ENCODE results near the gene OSM. TPM values are rescaled to one million over a fixed set of nuclear protein-coding genes. Genes with fewer than 3 reads are reported as not detected.

OSM gene
- total and polyA plus RNA-seq, 7 donors = 0.60 to 12.8 (median 1.5) TPM

DNA sequence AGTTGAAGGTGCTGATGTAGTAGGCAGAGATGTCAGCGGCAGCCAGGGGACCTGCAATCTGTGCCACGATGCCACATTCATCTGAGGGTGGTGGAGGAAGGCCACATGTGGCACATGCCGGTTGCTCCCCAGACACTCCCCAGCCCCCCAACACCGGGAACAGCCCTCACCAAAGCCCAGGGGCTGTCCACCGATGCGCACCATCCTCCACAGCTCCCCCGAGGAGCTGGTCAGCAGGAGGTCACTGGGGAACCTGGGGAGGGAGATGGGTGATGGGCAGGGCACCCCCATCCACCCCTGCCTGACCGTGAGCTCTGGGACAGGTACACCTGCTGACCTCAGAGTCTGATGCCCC is 19.2 kb upstream of the OSM start:
- Histone ChIP-seq H3K36me3 (peaks cover 0 to 28% (median 7%) of the 10 kb centered on the region in 4 donors), H3K27me3 (no peaks in the 10 kb centered on the region), H3K27ac (no peak overlapping the region), H3K9me3 (no peaks in the 10 kb centered on the region), H3K4me3 (no peak overlapping the region), H3K4me1 (peaks cover 0 to 26% (median 21%) of the 10 kb centered on the region in 4 donors)
- no peak for DNase-seq
- TF ChIP-seq POLR2AphosphoS5 (IDR thresholded peaks at IDR 0.05) (no peak), POLR2A (IDR thresholded peaks at IDR 0.05) (no peak), EP300 (IDR thresholded peaks at IDR 0.05) (no peak)
- TF ChIP-seq, protein P1, sequence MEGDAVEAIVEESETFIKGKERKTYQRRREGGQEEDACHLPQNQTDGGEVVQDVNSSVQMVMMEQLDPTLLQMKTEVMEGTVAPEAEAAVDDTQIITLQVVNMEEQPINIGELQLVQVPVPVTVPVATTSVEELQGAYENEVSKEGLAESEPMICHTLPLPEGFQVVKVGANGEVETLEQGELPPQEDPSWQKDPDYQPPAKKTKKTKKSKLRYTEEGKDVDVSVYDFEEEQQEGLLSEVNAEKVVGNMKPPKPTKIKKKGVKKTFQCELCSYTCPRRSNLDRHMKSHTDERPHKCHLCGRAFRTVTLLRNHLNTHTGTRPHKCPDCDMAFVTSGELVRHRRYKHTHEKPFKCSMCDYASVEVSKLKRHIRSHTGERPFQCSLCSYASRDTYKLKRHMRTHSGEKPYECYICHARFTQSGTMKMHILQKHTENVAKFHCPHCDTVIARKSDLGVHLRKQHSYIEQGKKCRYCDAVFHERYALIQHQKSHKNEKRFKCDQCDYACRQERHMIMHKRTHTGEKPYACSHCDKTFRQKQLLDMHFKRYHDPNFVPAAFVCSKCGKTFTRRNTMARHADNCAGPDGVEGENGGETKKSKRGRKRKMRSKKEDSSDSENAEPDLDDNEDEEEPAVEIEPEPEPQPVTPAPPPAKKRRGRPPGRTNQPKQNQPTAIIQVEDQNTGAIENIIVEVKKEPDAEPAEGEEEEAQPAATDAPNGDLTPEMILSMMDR (IDR thresholded peaks at IDR 0.05) = no peak
- intact Hi-C loops (cut with DNase I) = loop anchor here (2.0 kb wide), 1 partner anchor 23 kb away; no protein-coding TSS in a partner anchor
- 87 to 91% methylated on average over 8 of the region's 8 CpGs for WGBS, 2 donors

DNA sequence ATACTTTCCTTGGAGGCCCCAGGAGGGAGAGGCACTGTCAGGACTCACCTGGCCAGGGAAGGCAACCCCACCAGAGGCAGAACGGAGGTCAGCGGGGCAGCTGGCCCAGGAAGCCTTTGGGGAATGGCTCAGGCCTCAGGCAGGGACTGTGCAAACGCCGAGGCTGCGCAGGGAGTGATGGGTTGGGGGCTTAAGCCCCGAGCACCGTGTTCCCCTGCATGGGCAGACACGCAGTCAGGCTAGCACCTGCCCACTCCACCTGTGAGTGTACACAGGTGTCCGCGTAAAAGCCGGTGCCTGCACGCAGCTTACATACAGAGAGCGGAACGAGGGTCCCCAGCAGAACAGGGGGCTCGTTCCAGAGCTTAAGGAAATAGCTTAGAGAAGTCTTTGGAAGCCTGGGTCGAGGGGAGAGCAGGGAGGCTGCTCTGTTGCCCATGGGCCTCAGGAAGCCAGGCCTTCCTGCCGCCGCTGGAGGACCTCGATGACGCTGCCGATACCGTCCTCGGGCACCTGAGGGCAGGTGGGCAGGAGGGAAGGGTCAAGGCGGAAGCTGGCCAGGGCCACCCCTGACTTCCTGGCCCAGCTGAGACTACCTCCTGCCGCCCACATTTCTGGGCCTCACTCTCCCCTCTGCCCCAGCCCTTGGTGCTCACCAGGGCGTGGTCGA is 18.7 kb upstream of the OSM start:
- DNase-seq = no peak
- intact Hi-C loops (cut with DNase I) = no loop called here
- Histone ChIP-seq H3K27me3 (no peaks in the 10 kb centered on the region), H3K36me3 (peaks cover 0 to 28% (median 7%) of the 10 kb centered on the region in 4 donors), H3K4me3 (no peak overlapping the region), H3K9me3 (no peaks in the 10 kb centered on the region), H3K4me1 (peaks cover 0 to 21% (median 15%) of the 10 kb centered on the region in 4 donors), H3K27ac (no peak overlapping the region)
- TF ChIP-seq POLR2AphosphoS5 (IDR thresholded peaks at IDR 0.05) (no peak), POLR2A (IDR thresholded peaks at IDR 0.05) (no peak), EP300 (IDR thresholded peaks at IDR 0.05) (no peak)
- TF ChIP-seq, protein P1 (IDR thresholded peaks at IDR 0.05) = no peak
- WGBS, 2 donors = 91% methylated on average over 27 of the region's 27 CpGs

GRCh38 chr22:30284666-30285065 is 18.0 kb upstream of the OSM start:
- intact Hi-C loops (cut with DNase I) = no loop called here
- Histone ChIP-seq H3K4me3 (no peak overlapping the region), H3K27me3 (no peaks in the 10 kb centered on the region), H3K36me3 (peaks cover 0 to 28% (median 7%) of the 10 kb centered on the region in 4 donors), H3K4me1 (peaks cover 0 to 15% (median 10%) of the 10 kb centered on the region in 4 donors), H3K9me3 (no peaks in the 10 kb centered on the region), H3K27ac (no peak overlapping the region)
- TF ChIP-seq POLR2A (IDR thresholded peaks at IDR 0.05) (no peak), POLR2AphosphoS5 (IDR thresholded peaks at IDR 0.05) (no peak), EP300 (IDR thresholded peaks at IDR 0.05) (no peak)
- TF ChIP-seq, protein P1 (IDR thresholded peaks at IDR 0.05) = no peak
- WGBS, 2 donors = 92 to 93% methylated on average over 4 of the region's 4 CpGs
- DNase-seq = no peak

DNA sequence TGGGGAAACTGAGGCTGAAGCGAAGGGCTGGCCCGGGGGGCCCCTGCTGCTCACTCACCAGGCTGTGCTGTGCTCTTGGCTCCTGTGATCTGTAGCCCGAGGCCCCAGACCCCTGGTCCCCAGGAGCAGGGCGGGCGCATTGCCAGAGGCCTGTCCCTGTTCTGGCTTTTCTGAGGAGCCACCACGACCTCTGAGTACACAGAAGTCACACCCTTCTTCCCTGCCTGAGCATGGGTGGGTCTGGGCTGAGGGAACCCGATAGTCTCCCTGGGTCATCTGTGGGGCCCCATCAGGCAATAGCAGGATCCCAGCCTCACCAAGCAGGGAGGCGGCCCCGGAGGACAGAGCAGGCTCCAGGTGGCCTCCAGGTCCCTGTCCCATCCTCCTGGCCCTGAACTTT is 17.5 kb upstream of the OSM start:
- DNase-seq = no peak
- intact Hi-C loops (cut with DNase I) = no loop called here
- Histone ChIP-seq H3K27me3 (no peaks in the 10 kb centered on the region), H3K36me3 (peaks cover 0 to 28% (median 7%) of the 10 kb centered on the region in 4 donors), H3K27ac (no peak overlapping the region), H3K4me3 (no peak overlapping the region), H3K9me3 (no peaks in the 10 kb centered on the region), H3K4me1 (peaks cover 0 to 15% (median 10%) of the 10 kb centered on the region in 4 donors)
- 75 to 83% methylated on average over 9 of the region's 9 CpGs for WGBS, 2 donors
- TF ChIP-seq, protein P1 (IDR thresholded peaks at IDR 0.05) = no peak
- TF ChIP-seq EP300 (IDR thresholded peaks at IDR 0.05) = no peak

DNA sequence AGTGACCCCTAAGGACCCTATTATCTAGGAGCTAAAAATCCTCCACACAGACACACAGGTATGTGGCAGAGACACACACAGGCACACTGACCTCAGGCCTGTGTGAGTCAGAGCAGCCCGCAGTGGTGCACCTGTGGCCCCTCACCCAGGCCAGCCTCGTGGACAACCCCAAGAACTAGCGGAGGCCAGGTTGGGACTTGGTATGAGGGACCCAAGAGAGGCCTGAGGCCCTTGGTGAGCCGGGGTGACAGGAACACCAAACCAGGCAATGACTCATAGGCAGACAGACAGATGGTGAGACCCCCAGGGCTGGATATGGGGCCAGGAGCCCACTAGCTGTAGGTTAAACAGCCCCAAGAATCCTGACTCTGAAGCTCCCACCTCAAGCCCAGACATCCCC is 16.7 kb upstream of the OSM start:
- Histone ChIP-seq H3K27me3 (no peaks in the 10 kb centered on the region), H3K36me3 (peaks cover 0 to 28% (median 7%) of the 10 kb centered on the region in 4 donors), H3K9me3 (no peaks in the 10 kb centered on the region), H3K4me1 (peaks cover 0 to 9% (median 6%) of the 10 kb centered on the region in 4 donors), H3K4me3 (no peak overlapping the region), H3K27ac (no peak overlapping the region)
- TF ChIP-seq, protein P1 (IDR thresholded peaks at IDR 0.05) = no peak
- TF ChIP-seq EP300 (IDR thresholded peaks at IDR 0.05) (no peak), POLR2A (IDR thresholded peaks at IDR 0.05) (no peak), POLR2AphosphoS5 (IDR thresholded peaks at IDR 0.05) (no peak)
- DNase-seq = no peak
- intact Hi-C loops (cut with DNase I) = no loop called here
- 88 to 91% methylated on average over 4 of the region's 4 CpGs for WGBS, 2 donors

Data from sigmoid colon (tissue), 7 donors.